HG02623 (cell line): ENCODE results near the gene SFMBT1.
A peak's percentile ranks its signal among the peaks of the same experiment; 100 is the strongest.

Experiments used
- ATAC-seq: cut with Tn5 transposase; IDR thresholded peaks from one replicate; pipeline ENCODE4 v1.9.1; 2021; ENCODE audit warnings: moderate library complexity; ENCODE audit not compliant: unreplicated experiment

SFMBT1 gene

GRCh38 chr3:52925405-52926313, 120.2 kb downstream of the SFMBT1 start:
- ATAC-seq: no peak

- no peak for ATAC-seq
Measured at GRCh38 chr3:52923963-52924362, 121.9 kb downstream of the SFMBT1 start.

- ATAC-seq: no peak
Measured at GRCh38 chr3:52920841-52921240, 125.0 kb downstream of the SFMBT1 start.

- no peak for ATAC-seq
Measured at GRCh38 chr3:52917044-52917443, 128.8 kb downstream of the SFMBT1 start.

- ATAC-seq: no peak
Measured at GRCh38 chr3:52915294-52915693, 130.6 kb downstream of the SFMBT1 start.

- no peak for ATAC-seq
Measured at GRCh38 chr3:52912885-52913731, 132.8 kb downstream of the SFMBT1 start.

GRCh38 chr3:52910823-52911222, 135.1 kb downstream of the SFMBT1 start:
- no peak for ATAC-seq

GRCh38 chr3:52907497-52907896, 138.4 kb downstream of the SFMBT1 start:
- ATAC-seq: no peak

GRCh38 chr3:52904552-52904951, 141.3 kb downstream of the SFMBT1 start:
- ATAC-seq: no peak

- ATAC-seq: no peak
Measured at GRCh38 chr3:52904000-52904399, 141.9 kb downstream of the SFMBT1 start.

- peak; percentile 87 for ATAC-seq
Measured at GRCh38 chr3:52897130-52898122, 148.4 kb downstream of the SFMBT1 start, which contains the start of gene STIMATE. Gene STIMATE (minus strand): TSS chr3:52897548. CDS start chr3:52897450, 98 bp downstream.

- no peak for ATAC-seq
Measured at GRCh38 chr3:52896613-52897012, 149.3 kb downstream of the SFMBT1 start.

GRCh38 chr3:52896151-52896550, 149.7 kb downstream of the SFMBT1 start:
- no peak for ATAC-seq

GRCh38 chr3:52895418-52895817, 150.5 kb downstream of the SFMBT1 start:
- ATAC-seq: no peak

GRCh38 chr3:52894756-52895155, 151.1 kb downstream of the SFMBT1 start:
- ATAC-seq: no peak

GRCh38 chr3:52893723-52894122, 152.2 kb downstream of the SFMBT1 start:
- no peak for ATAC-seq

GRCh38 chr3:52892625-52893311, 153.1 kb downstream of the SFMBT1 start:
- no peak for ATAC-seq

- ATAC-seq: no peak
Measured at GRCh38 chr3:52892290-52892624, 153.6 kb downstream of the SFMBT1 start.

GRCh38 chr3:52891615-52892081, 154.2 kb downstream of the SFMBT1 start:
- ATAC-seq: no peak

GRCh38 chr3:52891164-52891563, 154.7 kb downstream of the SFMBT1 start:
- no peak for ATAC-seq
